Ovary (tissue), 9 donors: Measurements from ENCODE around the gene KRTAP4-11. TPM values are rescaled to one million over a fixed set of nuclear protein-coding genes. Genes with fewer than 3 reads are reported as not detected.
"Not testable (repeated sequence)": the region's sequence is repeated elsewhere in the genome, so short reads cannot be mapped to it uniquely, and the experiment has no call there.

Experiments
- DNase-seq, 5 donors: peaks; one replicate each; pipeline ENCODE4 v3.0.0-alpha.2; 2019 to 2020
- H3K27ac ChIP-seq, 2 donors: fragments of 200-600 bp; one replicate each; pipeline versions ENCODE4 v1.5.1 to v1.8.0; 2019 to 2022
- H3K27me3 ChIP-seq: fragments of 200-600 bp; one replicate; pipeline ENCODE4 v1.8.0; 2022
- H3K36me3 ChIP-seq: fragments of 200-600 bp; sonication (generic); one replicate; pipeline ENCODE4 v1.5.1; 2019
- H3K4me1 ChIP-seq: one replicate; pipeline ENCODE4 v1.8.1; 2013; ENCODE audit warnings: mild to moderate bottlenecking, moderate library complexity; ENCODE audit not compliant: insufficient read depth
- H3K4me3 ChIP-seq: fragments of 200-600 bp; sonication (generic); one replicate; pipeline ENCODE4 v1.5.1; 2017
- H3K9me3 ChIP-seq, 2 donors: fragments of 200-600 bp in 1 of 2; sonication (generic) in 1 of 2; one replicate each; pipeline versions ENCODE4 v1.5.1 to v1.8.1; 2013 to 2019; ENCODE audit warnings: mild to moderate bottlenecking in 1 of 2, moderate library complexity in 1 of 2
- EP300 ChIP-seq: sonication (generic); formaldehyde crosslinking; IDR thresholded peaks from one replicate; pipeline ENCODE4 v1.6.1; 2017; ENCODE audit warnings: antibody characterized with exemption
- POLR2A ChIP-seq: fragments of 450-650 bp; IDR thresholded peaks from one replicate; pipeline ENCODE4 v1.6.1; 2017; ENCODE audit warnings: antibody characterized with exemption, mild to moderate bottlenecking, moderate library complexity
- WGBS, 3 donors: extraction: QIAGEN DNeasy Blood & Tissue Kit in 1 of 3; methylation state at CpG; one replicate each; pipeline versions ENCODE4 v1.1.5 to v1.1.7; 2013 to 2017; 5-methylcytosine and 5-hydroxymethylcytosine counted together
- intact Hi-C, 4 donors: fragments of 100-400 bp; cut with DNase I; formaldehyde crosslinking; loops; one replicate each; pipeline versions ENCODE4 v1.11.0 to v1.15.1; 2022 to 2023
- polyA plus RNA-seq, 2 donors: library from polyadenylated mRNA; stranded (reverse); fragments of 200-250 nt in 1 of 2; fragments of 350-450 nt in 1 of 2; fragmentation: Illumina TruSeq in 1 of 2; extraction: RNeasy Lipid Tissue Mini Kit (QIAGEN cat#74804) in 1 of 2; gene quantifications; one replicate each; pipeline ENCODE4 v1.2.3, GENCODE V29; 2013 to 2014
- total RNA-seq, 7 donors: library from RNA; depleted of rRNA in 2 of 7; stranded (reverse); fragments of >200 nt in 2 of 7; fragmentation: NEBNext Ultra II Directional in 3 of 7; extraction: Animal tissue kit (Norgen Biotek cat#: 25700) in 3 of 7; gene quantifications; one replicate each; pipeline versions ENCODE4 v1.1.0 to v1.2.4, GENCODE V29; 2016 to 2023
- TF ChIP-seq, protein P1 (sequence below), 3 donors: fragments of 450-650 bp in 2 of 3; fragments of 200-600 bp in 1 of 3; IDR thresholded peaks; one replicate each; pipeline versions ENCODE4 v1.5.1 to v1.8.0; 2016 to 2022; ENCODE audit warnings: antibody characterized with exemption in 3 of 3, mild to moderate bottlenecking in 1 of 3
- donor health status: DM: no; HTN: no; CAD: no; lungs with moderate emphysema.
- donor health status: DM: no; HTN: no; CAD: no.
- donor health status: Bipolar disorder and iron deficiency.
- donor health status: DM: yes; HTN: yes; CAD: no.
- donor health status: DM: no; HTN: no; CAD: no.
- donor health status: DM: yes; HTN: yes; CAD: no.

The KRTAP4-11 gene
- total and polyA plus RNA-seq, 9 donors: not detected

DNA sequence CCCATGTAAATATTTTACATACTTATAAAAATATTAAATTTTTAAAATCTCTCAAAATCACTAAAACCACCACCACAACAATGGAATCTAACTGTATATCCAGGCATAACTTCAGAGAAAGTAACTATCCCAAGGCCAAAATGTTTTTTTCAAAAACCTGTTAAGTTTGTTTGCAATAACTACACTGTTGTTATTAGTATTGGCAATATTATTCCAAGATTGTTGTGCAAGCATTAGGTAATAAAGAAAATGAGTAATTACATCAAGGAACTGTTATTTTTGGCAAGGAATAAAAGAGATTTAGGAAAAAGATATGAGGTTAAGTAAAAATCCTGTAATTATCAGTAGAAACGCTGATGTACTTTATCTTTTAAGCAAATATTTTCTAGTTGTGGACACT lies 9.2 kb upstream of the KRTAP4-11 start:
- DNase-seq: no peak
- WGBS, 3 donors: 21 to 54% (median 31%) methylated on average over 1 of the region's 1 CpG
- Histone ChIP-seq H3K27ac (no peak overlapping the region), H3K4me3 (no peak overlapping the region), H3K27me3 (no peaks in the 10 kb centered on the region), H3K9me3 (no peaks in the 10 kb centered on the region), H3K36me3 (no peaks in the 10 kb centered on the region), H3K4me1 (no peaks in the 10 kb centered on the region)
- intact Hi-C loops: no loop called here
- TF ChIP-seq POLR2A: no peak
- TF ChIP-seq, protein P1, sequence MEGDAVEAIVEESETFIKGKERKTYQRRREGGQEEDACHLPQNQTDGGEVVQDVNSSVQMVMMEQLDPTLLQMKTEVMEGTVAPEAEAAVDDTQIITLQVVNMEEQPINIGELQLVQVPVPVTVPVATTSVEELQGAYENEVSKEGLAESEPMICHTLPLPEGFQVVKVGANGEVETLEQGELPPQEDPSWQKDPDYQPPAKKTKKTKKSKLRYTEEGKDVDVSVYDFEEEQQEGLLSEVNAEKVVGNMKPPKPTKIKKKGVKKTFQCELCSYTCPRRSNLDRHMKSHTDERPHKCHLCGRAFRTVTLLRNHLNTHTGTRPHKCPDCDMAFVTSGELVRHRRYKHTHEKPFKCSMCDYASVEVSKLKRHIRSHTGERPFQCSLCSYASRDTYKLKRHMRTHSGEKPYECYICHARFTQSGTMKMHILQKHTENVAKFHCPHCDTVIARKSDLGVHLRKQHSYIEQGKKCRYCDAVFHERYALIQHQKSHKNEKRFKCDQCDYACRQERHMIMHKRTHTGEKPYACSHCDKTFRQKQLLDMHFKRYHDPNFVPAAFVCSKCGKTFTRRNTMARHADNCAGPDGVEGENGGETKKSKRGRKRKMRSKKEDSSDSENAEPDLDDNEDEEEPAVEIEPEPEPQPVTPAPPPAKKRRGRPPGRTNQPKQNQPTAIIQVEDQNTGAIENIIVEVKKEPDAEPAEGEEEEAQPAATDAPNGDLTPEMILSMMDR (IDR thresholded peaks at IDR 0.05): no peak
- no peak for TF ChIP-seq EP300

GRCh38 chr17:41126412-41126811 lies 8.2 kb upstream of the KRTAP4-11 start:
- TF ChIP-seq POLR2A (no peak), EP300 (no peak)
- TF ChIP-seq, protein P1 (IDR thresholded peaks at IDR 0.05): no peak
- H3K4me1 ChIP-seq: no peaks in the 10 kb centered on the region
- intact Hi-C loops: no loop called here
- H3K27ac ChIP-seq: no peak overlapping the region
- H3K27me3 ChIP-seq: no peaks in the 10 kb centered on the region
- DNase-seq: no peak
- no peak overlapping the region for H3K4me3 ChIP-seq
- 89 to 91% (median 90%) methylated on average over 3 of the region's 3 CpGs for WGBS, 3 donors
- no peaks in the 10 kb centered on the region for H3K36me3 ChIP-seq
- no peaks in the 10 kb centered on the region for H3K9me3 ChIP-seq

- 71 to 100% (median 95%) methylated on average over 2 of the region's 2 CpGs for WGBS, 3 donors
- no peak overlapping the region for H3K27ac ChIP-seq
- intact Hi-C loops: no loop called here
- no peak for DNase-seq
- H3K4me1 ChIP-seq: no peaks in the 10 kb centered on the region
- H3K4me3 ChIP-seq: no peak overlapping the region
- H3K27me3 ChIP-seq: no peaks in the 10 kb centered on the region
- TF ChIP-seq, protein P1 (IDR thresholded peaks at IDR 0.05): no peak
- TF ChIP-seq EP300 (no peak), POLR2A (no peak)
- H3K9me3 ChIP-seq: no peaks in the 10 kb centered on the region
- H3K36me3 ChIP-seq: no peaks in the 10 kb centered on the region
Observed at GRCh38 chr17:41125064-41125463, 6.9 kb upstream of the KRTAP4-11 start.

GRCh38 chr17:41123991-41124371 lies 5.8 kb upstream of the KRTAP4-11 start, which contains the start of gene KRTAP4-12:
TSS of gene KRTAP4-12 (minus strand) at chr17:41124182. CDS start at chr17:41124122, 60 bp downstream.
- H3K4me1 ChIP-seq, DNase-seq, H3K27ac ChIP-seq, H3K4me3 ChIP-seq, intact Hi-C loops, H3K36me3 ChIP-seq, H3K27me3 ChIP-seq, H3K9me3 ChIP-seq: not testable (repeated sequence)
- WGBS, 3 donors: 77 to 80% (median 78%) methylated on average over 3 of the region's 3 CpGs

- DNase-seq, H3K27me3 ChIP-seq, H3K9me3 ChIP-seq, H3K27ac ChIP-seq, H3K4me1 ChIP-seq, H3K36me3 ChIP-seq, H3K4me3 ChIP-seq, intact Hi-C loops: not testable (repeated sequence)
- 79 to 84% (median 79%) methylated on average over 12 of the region's 12 CpGs for WGBS, 3 donors
Observed at GRCh38 chr17:41123292-41123990, 5.3 kb upstream of the KRTAP4-11 start.
